HK-2 (cell line): ENCODE data around the gene EIF4G1.
"Not testable (repeated sequence)": the region's sequence is repeated elsewhere in the genome, so short reads cannot be mapped to it uniquely, and the experiment has no call there.

Experiments used
- DNase-seq: peaks from one replicate; pipeline ENCODE4 v3.0.0-alpha.2; 2018; ENCODE audit not compliant: unreplicated experiment

Gene EIF4G1, protein sequence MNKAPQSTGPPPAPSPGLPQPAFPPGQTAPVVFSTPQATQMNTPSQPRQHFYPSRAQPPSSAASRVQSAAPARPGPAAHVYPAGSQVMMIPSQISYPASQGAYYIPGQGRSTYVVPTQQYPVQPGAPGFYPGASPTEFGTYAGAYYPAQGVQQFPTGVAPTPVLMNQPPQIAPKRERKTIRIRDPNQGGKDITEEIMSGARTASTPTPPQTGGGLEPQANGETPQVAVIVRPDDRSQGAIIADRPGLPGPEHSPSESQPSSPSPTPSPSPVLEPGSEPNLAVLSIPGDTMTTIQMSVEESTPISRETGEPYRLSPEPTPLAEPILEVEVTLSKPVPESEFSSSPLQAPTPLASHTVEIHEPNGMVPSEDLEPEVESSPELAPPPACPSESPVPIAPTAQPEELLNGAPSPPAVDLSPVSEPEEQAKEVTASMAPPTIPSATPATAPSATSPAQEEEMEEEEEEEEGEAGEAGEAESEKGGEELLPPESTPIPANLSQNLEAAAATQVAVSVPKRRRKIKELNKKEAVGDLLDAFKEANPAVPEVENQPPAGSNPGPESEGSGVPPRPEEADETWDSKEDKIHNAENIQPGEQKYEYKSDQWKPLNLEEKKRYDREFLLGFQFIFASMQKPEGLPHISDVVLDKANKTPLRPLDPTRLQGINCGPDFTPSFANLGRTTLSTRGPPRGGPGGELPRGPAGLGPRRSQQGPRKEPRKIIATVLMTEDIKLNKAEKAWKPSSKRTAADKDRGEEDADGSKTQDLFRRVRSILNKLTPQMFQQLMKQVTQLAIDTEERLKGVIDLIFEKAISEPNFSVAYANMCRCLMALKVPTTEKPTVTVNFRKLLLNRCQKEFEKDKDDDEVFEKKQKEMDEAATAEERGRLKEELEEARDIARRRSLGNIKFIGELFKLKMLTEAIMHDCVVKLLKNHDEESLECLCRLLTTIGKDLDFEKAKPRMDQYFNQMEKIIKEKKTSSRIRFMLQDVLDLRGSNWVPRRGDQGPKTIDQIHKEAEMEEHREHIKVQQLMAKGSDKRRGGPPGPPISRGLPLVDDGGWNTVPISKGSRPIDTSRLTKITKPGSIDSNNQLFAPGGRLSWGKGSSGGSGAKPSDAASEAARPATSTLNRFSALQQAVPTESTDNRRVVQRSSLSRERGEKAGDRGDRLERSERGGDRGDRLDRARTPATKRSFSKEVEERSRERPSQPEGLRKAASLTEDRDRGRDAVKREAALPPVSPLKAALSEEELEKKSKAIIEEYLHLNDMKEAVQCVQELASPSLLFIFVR (N-terminal part only)

DNA sequence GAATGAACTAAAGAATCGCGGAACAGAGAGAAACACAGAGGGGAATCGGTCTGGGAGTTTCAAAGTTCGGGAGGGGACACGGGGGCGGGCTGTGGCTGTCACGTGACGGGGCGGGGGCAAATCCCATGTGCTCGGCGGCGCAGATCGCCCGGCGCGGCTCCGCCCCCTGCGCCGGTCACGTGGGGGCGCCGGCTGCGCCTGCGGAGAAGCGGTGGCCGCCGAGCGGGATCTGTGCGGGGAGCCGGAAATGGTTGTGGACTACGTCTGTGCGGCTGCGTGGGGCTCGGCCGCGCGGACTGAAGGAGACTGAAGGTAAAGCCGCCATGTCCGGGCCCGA lies at the start of gene EIF4G1:
EIF4G1 (plus strand) TSS at position 244 of the 337 bp plus-strand sequence. CDS start 1,191 bp downstream, outside the sequence.
- peak; percentile 96 for DNase-seq

DNA sequence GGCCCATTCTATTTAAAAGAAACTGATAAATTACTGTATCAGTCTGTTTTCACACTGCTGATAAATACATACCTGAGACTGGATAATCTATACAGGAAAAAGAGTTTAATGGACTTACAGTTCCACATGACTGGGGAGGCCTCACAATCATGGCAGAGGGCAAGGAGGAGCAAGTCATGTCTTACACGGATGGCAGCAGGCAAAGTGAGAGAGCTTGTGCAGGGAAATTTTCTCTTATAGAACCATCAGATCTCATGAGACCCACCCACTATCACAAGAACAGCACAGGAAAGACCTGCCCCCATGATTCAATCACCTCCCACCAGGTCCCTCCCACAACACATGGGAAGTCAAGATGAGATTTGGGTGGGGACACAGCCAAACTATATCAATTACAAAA lies 47.2 kb upstream of the EIF4G1 start:
- DNase-seq, result not testable (repeated sequence)

DNA sequence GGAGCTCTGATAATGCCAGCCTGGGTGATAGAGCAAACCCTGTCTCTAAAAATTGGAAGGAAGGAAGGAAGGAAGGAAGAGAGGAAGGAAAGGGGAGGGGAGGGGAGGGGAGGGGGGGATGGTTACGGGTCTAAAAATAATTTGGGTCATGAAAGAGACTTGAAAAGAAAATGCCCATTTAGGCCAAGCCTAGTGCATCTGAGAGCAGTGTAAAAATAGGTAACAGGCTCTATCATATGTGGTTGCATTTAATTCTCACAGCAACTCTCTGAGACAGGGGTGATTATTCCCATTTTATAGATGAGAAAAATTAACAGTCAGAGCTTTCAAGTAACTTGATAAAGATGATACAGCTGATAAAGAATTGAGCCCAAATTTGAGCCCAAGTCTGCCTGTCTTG lies 42.1 kb upstream of the EIF4G1 start:
- no peak for DNase-seq

DNA sequence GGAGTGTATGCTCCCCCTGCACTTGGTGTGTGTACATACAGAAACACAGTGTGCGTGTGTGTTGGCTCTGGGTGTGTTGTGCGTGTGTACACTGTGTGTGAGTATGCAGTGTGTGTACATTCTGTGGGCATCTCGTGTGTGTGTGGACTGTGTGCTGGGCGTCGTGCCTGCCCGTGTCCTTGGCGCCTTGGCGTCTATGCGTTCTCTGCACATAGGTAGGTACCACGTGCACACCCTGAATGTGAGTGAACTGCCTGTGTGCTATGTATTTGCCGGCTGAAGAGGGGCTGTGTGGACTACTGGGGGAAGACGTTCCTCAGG lies 39.1 kb upstream of the EIF4G1 start:
- no peak for DNase-seq

DNA sequence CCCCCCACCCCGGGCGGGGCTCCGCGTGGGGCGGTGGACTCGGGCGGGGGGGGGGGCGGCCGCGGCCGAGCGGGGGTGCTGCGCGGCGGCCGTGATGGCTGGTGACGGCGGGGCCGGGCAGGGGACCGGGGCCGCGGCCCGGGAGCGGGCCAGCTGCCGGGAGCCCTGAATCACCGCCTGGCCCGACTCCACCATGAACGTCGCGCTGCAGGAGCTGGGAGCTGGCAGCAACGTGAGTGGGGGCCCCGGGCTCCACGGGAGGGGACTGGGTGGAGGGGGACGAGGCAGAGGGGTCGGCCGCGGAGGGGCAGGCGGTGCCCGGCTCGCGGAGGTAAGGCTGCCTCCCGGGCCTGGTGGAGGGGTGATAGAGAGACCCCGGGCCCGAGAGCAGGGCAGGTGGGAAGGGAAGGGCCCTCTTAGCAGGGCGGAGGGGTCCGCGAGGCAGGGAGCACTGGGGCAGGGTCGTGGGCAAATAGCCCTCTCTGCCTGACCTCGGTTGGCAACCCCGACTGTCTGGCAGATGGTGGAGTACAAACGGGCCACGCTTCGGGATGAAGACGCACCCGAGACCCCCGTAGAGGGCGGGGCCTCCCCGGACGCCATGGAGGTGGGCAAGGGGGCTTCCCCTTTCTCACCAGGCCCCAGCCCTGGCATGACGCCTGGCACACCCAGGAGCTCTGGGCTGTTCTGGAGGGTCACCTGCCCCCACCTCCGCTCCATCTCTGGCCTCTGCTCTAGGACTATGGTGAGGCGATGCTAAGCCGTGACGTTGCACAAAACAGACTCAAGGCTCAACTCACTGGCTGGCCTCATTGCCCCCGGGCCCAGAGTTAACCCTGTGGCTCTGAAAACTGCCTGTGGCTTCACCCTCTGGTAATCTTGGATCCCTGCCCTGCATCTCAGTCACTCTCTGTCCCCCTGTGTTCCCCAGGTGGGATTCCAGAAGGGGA lies 38.2 kb upstream of the EIF4G1 start, which contains the start of gene ECE2:
ECE2 (plus strand) TSS at position 62 of the 950 bp plus-strand sequence; CDS start at position 194, 132 bp downstream.
- DNase-seq, result no peak

DNA sequence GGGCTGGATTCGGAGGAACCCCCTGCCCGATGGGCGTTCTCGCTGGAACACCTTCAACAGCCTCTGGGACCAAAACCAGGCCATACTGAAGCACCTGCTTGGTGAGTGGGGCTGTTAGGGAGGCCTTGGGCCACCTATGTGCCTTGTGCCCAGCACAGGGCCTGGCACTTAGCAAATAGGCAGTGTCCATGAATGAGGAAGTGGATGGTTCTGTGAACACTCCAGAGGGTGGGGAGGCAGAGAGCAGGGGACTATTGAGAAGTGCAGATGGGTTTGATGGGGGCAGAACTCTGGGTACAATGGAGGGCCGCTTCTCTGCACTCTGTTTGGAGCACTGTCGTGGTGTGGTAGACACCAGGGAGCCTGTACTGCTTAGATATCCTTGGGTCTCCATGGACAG lies 37.0 kb upstream of the EIF4G1 start:
- no peak for DNase-seq

DNA sequence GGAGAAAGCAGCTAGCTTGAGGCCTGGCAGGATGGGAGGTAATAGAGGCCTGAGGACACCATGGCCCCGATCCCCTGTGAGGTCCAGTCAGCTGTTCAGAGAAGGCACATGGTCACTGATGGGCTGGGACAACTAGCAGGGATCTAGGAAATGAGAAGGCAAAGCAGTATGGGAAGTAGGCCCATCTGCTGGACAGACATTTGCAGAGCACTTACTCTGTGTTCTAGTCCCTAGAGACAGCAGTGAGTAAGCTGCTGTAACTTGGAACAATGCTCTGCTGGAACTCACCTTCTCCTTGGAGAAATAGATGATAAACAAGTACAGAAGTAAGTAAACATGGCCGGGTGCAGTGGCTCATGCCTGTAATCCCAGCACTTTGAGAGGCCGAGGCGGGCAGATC lies 31.5 kb upstream of the EIF4G1 start:
- no peak for DNase-seq

DNA sequence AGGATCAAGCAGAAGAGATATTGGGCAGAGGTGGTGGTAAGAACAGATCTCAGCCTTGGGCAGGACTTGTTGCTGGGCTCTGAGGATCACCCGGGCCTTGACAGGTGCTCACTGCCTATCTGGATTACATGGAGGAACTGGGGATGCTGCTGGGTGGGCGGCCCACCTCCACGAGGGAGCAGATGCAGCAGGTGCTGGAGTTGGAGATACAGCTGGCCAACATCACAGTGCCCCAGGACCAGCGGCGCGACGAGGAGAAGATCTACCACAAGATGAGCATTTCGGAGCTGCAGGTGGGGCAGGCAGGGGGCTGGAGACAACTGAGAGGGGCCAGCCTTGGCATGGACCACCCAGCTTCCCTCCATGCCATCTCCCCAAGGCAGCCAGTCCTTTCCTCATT lies 30.7 kb upstream of the EIF4G1 start:
- DNase-seq, result no peak

DNA sequence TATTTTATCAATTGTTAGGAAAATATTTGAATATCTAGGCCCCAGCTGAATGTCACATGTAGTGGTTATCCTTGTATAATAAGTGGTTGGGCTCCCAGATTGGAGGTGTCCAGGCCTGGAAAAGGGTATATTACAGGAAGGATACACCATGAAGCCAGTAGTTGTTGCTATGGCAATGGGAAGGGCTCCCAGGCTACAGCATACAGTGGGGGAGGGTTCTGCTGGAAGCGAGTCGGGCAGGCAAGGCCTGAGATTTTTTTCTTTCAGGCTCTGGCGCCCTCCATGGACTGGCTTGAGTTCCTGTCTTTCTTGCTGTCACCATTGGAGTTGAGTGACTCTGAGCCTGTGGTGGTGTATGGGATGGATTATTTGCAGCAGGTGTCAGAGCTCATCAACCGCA lies 29.7 kb upstream of the EIF4G1 start:
- DNase-seq, result peak; percentile 71

DNA sequence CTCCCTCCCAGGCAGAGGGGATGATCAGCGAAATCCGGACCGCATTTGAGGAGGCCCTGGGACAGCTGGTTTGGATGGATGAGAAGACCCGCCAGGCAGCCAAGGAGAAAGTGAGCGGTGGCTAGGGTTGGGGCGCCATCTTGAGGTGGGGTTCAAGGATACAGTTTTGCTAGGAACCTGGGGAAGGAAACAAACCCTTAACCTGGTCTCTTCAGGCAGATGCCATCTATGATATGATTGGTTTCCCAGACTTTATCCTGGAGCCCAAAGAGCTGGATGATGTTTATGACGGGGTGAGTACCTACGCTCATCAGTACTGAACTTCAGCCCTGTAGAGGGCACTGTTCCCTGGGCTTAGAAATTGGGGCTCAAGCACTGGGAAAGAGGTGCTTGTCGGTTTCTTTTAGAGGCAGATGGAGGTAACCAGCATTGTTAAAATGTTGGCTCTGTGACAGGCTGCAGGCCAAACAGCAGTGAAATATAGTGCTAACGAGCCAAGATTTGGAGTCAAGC lies 24.9 kb upstream of the EIF4G1 start:
- peak; percentile 77 for DNase-seq

DNA sequence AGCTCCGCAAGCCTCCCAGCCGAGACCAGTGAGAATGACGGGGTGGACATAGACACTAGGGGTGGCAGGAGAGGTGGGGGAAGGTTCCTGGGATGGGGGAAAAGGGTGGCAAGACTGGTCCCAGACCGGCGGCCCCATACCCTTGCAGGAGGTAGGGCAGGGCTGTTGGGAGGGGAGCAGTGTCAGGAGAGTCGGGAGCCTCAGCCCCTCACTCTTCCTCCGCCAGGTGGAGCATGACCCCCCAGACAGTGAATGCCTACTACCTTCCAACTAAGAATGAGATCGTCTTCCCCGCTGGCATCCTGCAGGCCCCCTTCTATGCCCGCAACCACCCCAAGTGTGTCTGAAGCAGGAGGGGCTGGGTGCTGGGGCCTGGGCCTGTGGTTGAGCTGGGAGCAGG lies 24.1 kb upstream of the EIF4G1 start:
- no peak for DNase-seq

DNA sequence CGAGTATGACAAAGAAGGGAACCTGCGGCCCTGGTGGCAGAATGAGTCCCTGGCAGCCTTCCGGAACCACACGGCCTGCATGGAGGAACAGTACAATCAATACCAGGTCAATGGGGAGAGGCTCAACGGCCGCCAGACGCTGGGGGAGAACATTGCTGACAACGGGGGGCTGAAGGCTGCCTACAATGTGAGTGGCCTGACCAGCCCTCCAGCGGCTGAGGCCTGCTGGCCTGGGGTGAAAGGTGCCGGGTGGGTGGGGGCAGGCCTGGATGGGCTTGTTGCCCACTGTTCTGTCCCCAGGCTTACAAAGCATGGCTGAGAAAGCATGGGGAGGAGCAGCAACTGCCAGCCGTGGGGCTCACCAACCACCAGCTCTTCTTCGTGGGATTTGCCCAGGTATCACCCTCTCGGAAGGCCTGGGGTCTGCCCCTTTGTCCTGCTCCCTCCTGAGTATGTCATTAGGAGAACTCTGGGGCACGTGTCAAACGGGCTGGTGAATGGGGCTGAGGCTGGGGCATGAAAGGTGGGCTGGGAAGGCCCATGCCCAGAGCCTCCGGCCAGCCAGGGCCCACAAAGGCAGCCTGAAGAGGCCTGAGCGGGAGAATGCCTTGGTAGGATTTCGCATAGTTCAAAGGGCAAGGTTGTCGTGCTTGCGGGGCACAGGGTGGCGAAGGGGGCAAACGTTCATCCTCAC lies 23.2 kb upstream of the EIF4G1 start:
- no peak for DNase-seq

DNA sequence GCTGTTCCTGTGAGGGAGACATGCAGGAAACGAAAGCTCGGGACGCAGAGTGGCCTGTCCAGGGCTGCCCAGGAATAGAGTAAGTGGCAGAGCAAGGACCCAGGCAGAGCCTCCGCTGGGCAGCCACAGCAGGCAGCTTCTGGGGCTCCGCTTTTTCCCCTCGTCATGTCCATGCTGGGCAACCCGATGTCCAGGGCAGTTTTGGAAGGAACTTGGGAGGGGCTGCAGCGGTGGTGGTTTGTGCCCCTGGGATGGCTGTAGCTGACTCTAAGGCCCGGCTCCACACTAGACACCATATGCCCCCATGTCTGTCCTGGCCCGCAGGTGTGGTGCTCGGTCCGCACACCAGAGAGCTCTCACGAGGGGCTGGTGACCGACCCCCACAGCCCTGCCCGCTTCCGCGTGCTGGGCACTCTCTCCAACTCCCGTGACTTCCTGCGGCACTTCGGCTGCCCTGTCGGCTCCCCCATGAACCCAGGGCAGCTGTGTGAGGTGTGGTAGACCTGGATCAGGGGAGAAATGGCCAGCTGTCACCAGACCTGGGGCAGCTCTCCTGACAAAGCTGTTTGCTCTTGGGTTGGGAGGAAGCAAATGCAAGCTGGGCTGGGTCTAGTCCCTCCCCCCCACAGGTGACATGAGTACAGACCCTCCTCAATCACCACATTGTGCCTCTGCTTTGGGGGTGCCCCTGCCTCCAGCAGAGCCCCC lies 22.5 kb upstream of the EIF4G1 start:
- DNase-seq, result no peak

DNA sequence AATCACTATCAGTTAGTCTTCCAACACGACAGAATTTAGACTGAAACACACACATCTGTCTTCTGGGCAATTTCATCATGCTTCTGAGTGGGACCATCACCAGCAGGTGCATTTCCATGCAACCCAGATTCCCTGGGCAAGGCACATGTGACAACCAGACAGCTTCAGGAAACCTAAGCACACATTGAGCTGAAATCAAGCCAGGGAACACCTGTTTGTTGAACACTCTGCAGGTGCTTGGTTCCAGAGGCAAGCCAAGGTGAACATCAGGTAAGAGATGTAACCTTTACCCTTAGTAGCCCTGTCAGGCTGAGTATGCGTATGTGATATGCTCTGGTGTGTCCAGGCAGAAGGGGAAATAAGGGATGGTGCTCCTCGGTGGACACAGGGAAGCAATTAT lies 18.6 kb upstream of the EIF4G1 start:
- DNase-seq, result no peak

DNA sequence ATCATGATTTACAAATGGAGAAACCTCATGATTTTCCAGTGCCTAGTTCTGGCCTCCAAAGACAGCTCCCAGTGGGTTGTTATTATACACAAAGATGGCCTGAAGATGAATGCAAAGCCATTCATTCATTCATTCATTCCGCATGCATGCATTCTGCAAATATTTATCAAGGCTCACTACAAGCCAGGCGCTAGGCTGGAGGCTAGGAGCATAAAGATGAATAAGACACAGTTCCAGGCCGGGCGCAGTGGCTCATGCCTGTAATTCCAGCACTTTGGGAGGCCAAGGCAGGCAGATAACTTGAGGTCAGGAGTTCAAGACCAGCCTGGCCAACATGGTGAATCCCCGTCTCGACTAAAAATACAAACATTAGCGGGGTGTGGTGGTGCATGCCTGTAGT lies 17.8 kb upstream of the EIF4G1 start:
- no peak for DNase-seq

DNA sequence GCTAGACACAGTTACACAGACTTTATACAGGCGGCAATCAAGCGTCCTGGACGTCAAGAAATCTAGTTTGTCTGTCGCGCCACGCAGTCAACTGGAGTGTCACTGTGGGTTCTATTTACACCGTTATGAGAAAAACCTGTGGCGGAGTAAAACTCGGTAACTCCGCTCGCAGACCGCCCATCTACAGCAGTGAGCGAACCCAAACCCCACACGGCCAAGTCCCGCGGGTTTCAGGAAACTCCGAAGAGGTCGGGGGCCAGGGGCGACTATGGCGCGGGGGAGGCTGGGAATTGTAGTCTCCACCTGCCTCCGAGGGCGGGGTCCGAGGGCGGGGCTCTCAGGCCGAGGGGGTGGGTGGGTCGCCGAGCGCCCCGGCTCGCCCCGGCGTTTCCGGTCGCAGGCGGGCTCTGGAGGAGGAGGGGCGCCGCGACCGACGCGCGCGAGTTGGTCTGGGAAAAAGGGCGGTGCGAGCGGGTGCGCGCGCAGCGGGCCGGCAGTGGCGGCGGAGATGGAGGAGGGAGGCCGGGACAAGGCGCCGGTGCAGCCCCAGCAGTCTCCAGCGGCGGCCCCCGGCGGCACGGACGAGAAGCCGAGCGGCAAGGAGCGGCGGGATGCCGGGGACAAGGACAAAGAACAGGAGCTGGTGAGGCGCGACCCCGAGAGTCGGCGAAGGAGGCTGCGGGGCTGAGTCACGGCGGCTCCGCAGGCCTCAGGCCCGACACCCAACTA lies 15.5 kb upstream of the EIF4G1 start, which contains the start of gene PSMD2:
PSMD2 (plus strand) TSS at position 483 of the 729 bp plus-strand sequence; CDS start at position 509, 26 bp downstream.
- peak; percentile 99 for DNase-seq

DNA sequence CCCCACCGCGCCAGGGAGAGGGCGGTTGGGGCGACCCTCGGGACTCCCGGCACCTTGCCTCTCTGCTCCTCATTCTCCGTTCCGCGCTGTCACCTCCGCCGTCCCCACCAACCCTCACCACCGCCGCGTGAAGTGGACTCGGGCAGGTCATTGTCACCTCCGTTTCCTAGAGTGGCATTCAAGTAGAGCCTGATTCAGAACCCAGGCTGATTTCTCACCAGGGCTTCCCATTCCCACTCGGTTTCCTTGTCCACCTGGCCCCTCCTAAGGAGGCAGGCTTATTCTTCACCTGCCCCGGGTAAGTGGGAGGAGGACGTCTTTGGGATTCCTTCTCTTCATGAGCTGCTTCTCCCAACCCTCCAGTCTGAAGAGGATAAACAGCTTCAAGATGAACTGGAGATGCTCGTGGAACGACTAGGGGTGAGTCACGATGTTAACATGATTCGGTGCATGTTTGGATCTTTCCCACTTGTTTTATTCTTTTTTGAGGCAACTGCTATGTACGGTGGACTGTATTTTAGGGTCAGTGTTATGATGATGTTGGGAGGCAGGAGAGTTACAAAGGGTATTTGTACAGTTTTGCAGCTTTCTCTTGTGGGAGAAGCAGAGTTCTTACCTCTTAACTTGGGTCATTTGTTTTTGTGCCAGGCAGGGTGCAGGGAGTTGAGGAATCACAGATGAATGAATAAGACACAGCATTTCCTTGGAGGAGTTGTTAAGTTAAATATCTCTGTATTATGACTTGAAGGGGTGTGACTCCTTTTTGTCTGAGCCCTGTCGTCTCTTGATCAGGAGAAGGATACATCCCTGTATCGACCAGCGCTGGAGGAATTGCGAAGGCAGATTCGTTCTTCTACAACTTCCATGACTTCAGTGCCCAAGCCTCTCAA lies 14.7 kb upstream of the EIF4G1 start:
- DNase-seq, result no peak

DNA sequence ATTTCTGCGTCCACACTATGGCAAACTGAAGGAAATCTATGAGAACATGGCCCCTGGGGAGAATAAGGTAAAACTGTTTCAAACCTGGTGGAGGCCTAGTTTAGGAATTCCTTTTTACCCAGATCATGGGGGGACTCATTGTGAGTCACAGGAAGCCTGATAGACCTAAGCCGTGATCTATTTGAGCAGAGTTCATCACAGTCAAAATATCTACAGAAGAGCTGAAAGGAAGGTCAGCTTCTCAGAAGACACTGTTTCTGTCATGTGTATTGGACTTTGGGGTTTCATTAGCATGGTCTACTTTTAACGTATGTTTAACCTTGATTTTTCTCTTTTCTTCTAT lies 14.1 kb upstream of the EIF4G1 start:
- DNase-seq, result no peak
